B cell (primary cell): ENCODE measurements around the gene SEMA4C. TPM values are rescaled to one million over a fixed set of nuclear protein-coding genes. Genes with fewer than 3 reads are reported as not detected.
A peak's percentile ranks its signal among the peaks of the same experiment; 100 is the strongest.

Source experiments
- ATAC-seq: fragments of 200-7000 bp; cut with Tn5 transposase; one replicate; pipeline ENCODE4 v1.10.0; 2021; ENCODE audit warnings: low read depth, mild to moderate bottlenecking, moderate number of reproducible peaks, moderate library complexity
- CTCF ChIA-PET: fragments of 350-600 bp; sonication (Branson Sonifier 250); formaldehyde crosslinking; loops from one replicate; lab custom pipeline; 2021; ENCODE audit warnings: antibody characterized with exemption, inconsistent platforms; lab: Charles Lee
- POLR2A ChIA-PET: fragments of 350-600 bp; sonication (Branson Sonifier 250); formaldehyde crosslinking; loops from one replicate; lab custom pipeline; 2021; ENCODE audit warnings: antibody characterized with exemption; lab: Charles Lee
- DNase-seq: peaks from one replicate; pipeline ENCODE4 v3.0.0; 2013
- H2AFZ ChIP-seq: 2 replicates; pipeline ENCODE4 v1.6.1; 2012; ENCODE audit warnings: mild to moderate bottlenecking, low read depth, low read length; ENCODE audit not compliant: insufficient read depth, poor library complexity, severe bottlenecking
- H3K27ac ChIP-seq, 2 donors: 1 replicate in 1 of 2; 2 replicates in 1 of 2; pipeline ENCODE4 v1.5.1; 2012 to 2013; ENCODE audit warnings: low read length in 2 of 2, mild to moderate bottlenecking in 2 of 2, moderate library complexity in 1 of 2
- H3K27me3 ChIP-seq, 4 experiments: fragments of 200-600 bp in 1 of 4; sonication (generic) in 1 of 4; replicated peaks in 1 of 4; 1 replicate in 2 of 4; 2 replicates in 2 of 4; pipeline versions ENCODE4 v1.6.1 to v1.7.0; 2013 to 2016; ENCODE audit warnings: low read length in 3 of 4, mild to moderate bottlenecking in 2 of 4, mixed read lengths in 1 of 4, moderate library complexity in 1 of 4; ENCODE audit not compliant: insufficient read depth in 4 of 4, control insufficient read depth in 3 of 4; ENCODE audit errors: control extremely low read depth in 1 of 4
- H3K36me3 ChIP-seq, 2 experiments: replicated peaks in 1 of 2; 1 replicate in 1 of 2; 2 replicates in 1 of 2; pipeline versions ENCODE4 v1.6.1 to v1.7.1; 2013; ENCODE audit warnings: low read length in 1 of 2; ENCODE audit not compliant: insufficient read depth in 2 of 2, control insufficient read depth in 1 of 2; ENCODE audit errors: control extremely low read depth in 1 of 2, extremely low read depth in 1 of 2
- H3K4me1 ChIP-seq, 2 donors: fragments of 200-600 bp in 1 of 2; sonication (generic) in 1 of 2; 1 replicate in 1 of 2; 2 replicates in 1 of 2; pipeline versions ENCODE4 v1.5.1 to v1.6.1; 2013 to 2017; ENCODE audit warnings: low read length in 2 of 2; ENCODE audit not compliant: control insufficient read depth in 2 of 2, insufficient read depth in 2 of 2
- H3K4me2 ChIP-seq: replicated peaks from 2 replicates; pipeline ENCODE3; 2012; ENCODE audit warnings: mild to moderate bottlenecking, low read depth, low read length; ENCODE audit not compliant: poor library complexity, severe bottlenecking
- H3K4me3 ChIP-seq, 5 experiments: fragments of 200-600 bp in 1 of 5; sonication (generic) in 1 of 5; 1 replicate in 3 of 5; 2 replicates in 2 of 5; pipeline versions ENCODE4 v1.5.1 to v1.7.0; 2011 to 2016; ENCODE audit warnings: low read length in 4 of 5, mild to moderate bottlenecking in 4 of 5, low read depth in 2 of 5, control low read depth in 1 of 5, moderate library complexity in 1 of 5; ENCODE audit not compliant: insufficient read depth in 1 of 5; ENCODE audit errors: control extremely low read depth in 1 of 5, extremely low read depth in 1 of 5
- H3K79me2 ChIP-seq: fragments of 200-600 bp; sonication (generic); one replicate; pipeline ENCODE4 v1.6.0; 2016; ENCODE audit warnings: low read length; ENCODE audit not compliant: control insufficient read depth, insufficient read depth
- H3K9ac ChIP-seq: fragments of 200-600 bp; sonication (generic); 2 replicates; pipeline ENCODE4 v1.6.1; 2017; ENCODE audit warnings: mild to moderate bottlenecking, low read length, moderate library complexity
- H3K9me3 ChIP-seq, 3 donors: one replicate each; pipeline versions ENCODE4 v1.6.1 to v1.7.1; 2013; ENCODE audit warnings: low read length in 2 of 3; ENCODE audit not compliant: control insufficient read depth in 2 of 3, insufficient read depth in 1 of 3; ENCODE audit errors: control extremely low read depth in 1 of 3
- H4K20me1 ChIP-seq: 2 replicates; pipeline ENCODE4 v1.6.0; 2012; ENCODE audit warnings: mild to moderate bottlenecking, low read length; ENCODE audit not compliant: insufficient read depth, control insufficient read depth, poor library complexity, severe bottlenecking
- H3K27ac Mint-ChIP-seq: one replicate; pipeline ENCODE4 v1.8.0; 2021; ENCODE audit warnings: mixed read lengths
- H3K27me3 Mint-ChIP-seq: one replicate; pipeline ENCODE4 v1.8.0; 2021; ENCODE audit warnings: mixed read lengths
- H3K4me1 Mint-ChIP-seq: one replicate; pipeline ENCODE4 v1.8.0; 2021; ENCODE audit warnings: mixed read lengths
- H3K4me3 Mint-ChIP-seq: one replicate; pipeline ENCODE4 v1.8.0; 2021; ENCODE audit warnings: mixed read lengths
- H3K9me3 Mint-ChIP-seq: one replicate; pipeline ENCODE4 v1.8.0; 2022; ENCODE audit warnings: mixed read lengths; ENCODE audit not compliant: insufficient read depth
- EZH2 ChIP-seq: IDR thresholded peaks from 2 replicates; pipeline ENCODE4 v1.6.1; 2012; ENCODE audit warnings: borderline replicate concordance, low read depth, mild to moderate bottlenecking, moderate library complexity, low read length; ENCODE audit not compliant: insufficient read depth, poor library complexity, severe bottlenecking
- WGBS: methylation state at CpG from one replicate; pipeline ENCODE4 v1.1.5; 2013; ENCODE audit warnings: missing lambda C conversion rate; ENCODE audit not compliant: insufficient coverage; 5-methylcytosine and 5-hydroxymethylcytosine counted together
- intact Hi-C: fragments of 100-400 bp; cut with micrococcal nuclease; formaldehyde crosslinking; loops from one replicate; pipeline ENCODE4 v1.10.0; 2022
- polyA plus RNA-seq: library from polyadenylated mRNA; depleted of rRNA; stranded (reverse); fragments of >200 nt; gene quantifications from 2 replicates; pipeline ENCODE4 v1.2.3, GENCODE V29; 2012
- total RNA-seq, 2 donors: library from RNA; stranded (reverse); fragments of 120-200 nt in 1 of 2; gene quantifications; 1 replicate in 1 of 2; 2 replicates in 1 of 2; pipeline versions ENCODE4 v1.2.3 to v1.2.4, GENCODE V29; 2013 to 2022
- TF ChIP-seq, protein P1 (sequence below): fragments of 200-600 bp; IDR thresholded peaks from one replicate; pipeline ENCODE4 v1.8.0; 2022; ENCODE audit warnings: antibody characterized with exemption, mild to moderate bottlenecking

The SEMA4C gene
- total and polyA plus RNA-seq, 2 donors (not counting 1 experiment from before 2014, with no cell fraction given): 0.28 to 0.94 TPM

DNA sequence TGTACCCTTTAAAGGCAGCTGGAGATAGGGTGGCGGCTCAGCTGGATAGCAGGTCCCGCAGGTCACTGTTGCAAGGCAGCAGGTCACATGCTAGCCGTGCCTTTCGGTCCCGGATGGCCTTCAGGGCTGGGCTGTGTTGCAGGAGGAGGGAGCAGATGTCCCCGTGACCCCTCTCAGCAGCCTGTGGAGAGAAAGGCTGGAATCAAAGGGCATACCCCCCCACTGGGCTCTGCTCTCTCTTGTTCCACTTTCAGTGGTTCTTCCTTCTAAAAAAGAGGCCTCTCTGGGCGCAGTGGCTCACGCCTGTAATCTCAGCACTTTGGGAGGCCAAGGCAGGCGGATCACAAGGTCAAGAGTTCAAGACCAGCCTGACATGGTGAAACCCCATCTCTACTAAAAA lies 21.6 kb downstream of the SEMA4C start:
- DNase-seq (no peak), ATAC-seq (no peak)
- Mint-ChIP-seq H3K27ac (peak overlapping the region; percentile 46), H3K4me1 (peaks cover 2% of the 10 kb centered on the region), H3K4me3 (no peak overlapping the region), H3K27me3 (no peaks in the 10 kb centered on the region), H3K9me3 (no peaks in the 10 kb centered on the region)
- Histone ChIP-seq H4K20me1 (no peaks in the 10 kb centered on the region), H3K4me3 (no peak overlapping the region), H3K4me2 (no peak overlapping the region), H3K4me1 (no peaks in the 10 kb centered on the region), H3K27me3 (no peaks in the 10 kb centered on the region), H2AFZ (no peak overlapping the region), H3K27ac (no peak overlapping the region), H3K9me3 (no peaks in the 10 kb centered on the region), H3K36me3 (peaks cover 2 to 46% of the 10 kb centered on the region in 2 experiments), H3K79me2 (no peaks in the 10 kb centered on the region), H3K9ac (no peak overlapping the region)
- no peak for TF ChIP-seq EZH2
- TF ChIP-seq, protein P1, sequence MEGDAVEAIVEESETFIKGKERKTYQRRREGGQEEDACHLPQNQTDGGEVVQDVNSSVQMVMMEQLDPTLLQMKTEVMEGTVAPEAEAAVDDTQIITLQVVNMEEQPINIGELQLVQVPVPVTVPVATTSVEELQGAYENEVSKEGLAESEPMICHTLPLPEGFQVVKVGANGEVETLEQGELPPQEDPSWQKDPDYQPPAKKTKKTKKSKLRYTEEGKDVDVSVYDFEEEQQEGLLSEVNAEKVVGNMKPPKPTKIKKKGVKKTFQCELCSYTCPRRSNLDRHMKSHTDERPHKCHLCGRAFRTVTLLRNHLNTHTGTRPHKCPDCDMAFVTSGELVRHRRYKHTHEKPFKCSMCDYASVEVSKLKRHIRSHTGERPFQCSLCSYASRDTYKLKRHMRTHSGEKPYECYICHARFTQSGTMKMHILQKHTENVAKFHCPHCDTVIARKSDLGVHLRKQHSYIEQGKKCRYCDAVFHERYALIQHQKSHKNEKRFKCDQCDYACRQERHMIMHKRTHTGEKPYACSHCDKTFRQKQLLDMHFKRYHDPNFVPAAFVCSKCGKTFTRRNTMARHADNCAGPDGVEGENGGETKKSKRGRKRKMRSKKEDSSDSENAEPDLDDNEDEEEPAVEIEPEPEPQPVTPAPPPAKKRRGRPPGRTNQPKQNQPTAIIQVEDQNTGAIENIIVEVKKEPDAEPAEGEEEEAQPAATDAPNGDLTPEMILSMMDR: no peak
- ChIA-PET CTCF (no interaction called here), POLR2A (no interaction called here)
- 99% methylated on average over 8 of the region's 9 CpGs for WGBS
- intact Hi-C loops: no loop called here

DNA sequence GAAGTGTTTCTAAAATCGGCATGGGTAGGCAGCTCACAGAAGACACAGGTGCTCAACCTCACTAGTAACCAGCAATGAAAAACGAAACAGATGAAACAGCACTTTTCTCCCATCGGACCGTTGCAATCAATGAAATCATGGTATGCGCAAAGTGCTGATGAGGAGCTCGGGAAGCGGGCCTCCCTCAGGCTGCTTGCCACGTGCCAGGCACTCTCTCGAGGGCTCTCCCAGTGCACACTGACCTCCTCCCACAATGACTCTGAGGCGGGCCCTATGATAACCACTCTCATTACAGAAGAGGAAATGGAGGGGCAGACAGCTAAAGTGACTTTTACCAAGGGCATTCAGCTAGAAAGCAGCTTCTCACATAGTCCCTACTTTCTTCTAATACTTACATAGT lies 22.3 kb downstream of the SEMA4C start:
- Mint-ChIP-seq H3K27ac (no peak overlapping the region), H3K4me1 (peaks cover 4% of the 10 kb centered on the region), H3K27me3 (no peaks in the 10 kb centered on the region), H3K4me3 (no peak overlapping the region), H3K9me3 (no peaks in the 10 kb centered on the region)
- no peaks in the 10 kb centered on the region for H3K27me3 ChIP-seq
- H4K20me1 ChIP-seq: no peaks in the 10 kb centered on the region
- intact Hi-C loops: no loop called here
- no peak overlapping the region for H3K4me3 ChIP-seq
- no peak overlapping the region for H2AFZ ChIP-seq
- no peaks in the 10 kb centered on the region for H3K4me1 ChIP-seq
- no peaks in the 10 kb centered on the region for H3K9me3 ChIP-seq
- ATAC-seq (no peak), DNase-seq (no peak)
- no peak overlapping the region for H3K27ac ChIP-seq
- POLR2A ChIA-PET: interaction anchor here (0.6 kb wide), 1 partner anchor 9 kb away, joined by 7 read pairs; no protein-coding TSS in a partner anchor
- no peak overlapping the region for H3K9ac ChIP-seq
- CTCF ChIA-PET: interaction anchor here (0.5 kb wide), 1 partner anchor 44 kb away, joined by 4 read pairs; no protein-coding TSS in a partner anchor
- whole genome bisulfite sequencing: 92% methylated on average over 5 of the region's 10 CpGs
- no peaks in the 10 kb centered on the region for H3K79me2 ChIP-seq
- H3K4me2 ChIP-seq: no peak overlapping the region
- peaks cover 0 to 39% of the 10 kb centered on the region in 2 experiments for H3K36me3 ChIP-seq
- TF ChIP-seq, protein P1: no peak
- TF ChIP-seq EZH2: no peak
